Frontal cortex (tissue), 4 donors: Measurements from ENCODE around the gene TMEM167B. TPM values are rescaled to one million over a fixed set of nuclear protein-coding genes. Genes with fewer than 3 reads are reported as not detected.
"Not testable (repeated sequence)": the region's sequence is repeated elsewhere in the genome, so short reads cannot be mapped to it uniquely, and the experiment has no call there.

ENCODE experiments used
- DNase-seq, 2 donors: peaks; one replicate each; pipeline ENCODE4 v3.0.0; 2012; ENCODE audit warnings: low spot score in 2 of 2
- FAIRE-seq: peaks from 2 replicates; lab custom pipeline; 2012; peaks lifted over from hg19 to GRCh38; lab: Jason Lieb, UNC
- total RNA-seq: library from RNA; depleted of rRNA; stranded (reverse); fragments of >200 nt; gene quantifications from one replicate; pipeline ENCODE4 v1.2.3, GENCODE V29; 2014
- donor health status: control.
- donor health status: control.
- donor health status: control.

Gene TMEM167B
- total RNA-seq, 1 donor from 2014 or later, result 44.4 TPM

- FAIRE-seq (no peak), DNase-seq (peak in 1 of 2 donors; percentile 49)
Measured at GRCh38 chr1:109112056-109112651, 21.6 kb downstream of the TMEM167B start.

GRCh38 chr1:109112652-109113285, 22.2 kb downstream of the TMEM167B start:
- peak; percentile 83 to 84 for DNase-seq
- FAIRE-seq, result no peak

GRCh38 chr1:109113590-109114341, 23.2 kb downstream of the TMEM167B start, which contains the start of gene ELAPOR1:
Gene ELAPOR1 (plus strand): TSS chr1:109114115. CDS start chr1:109114184, 69 bp downstream.
- no peak for FAIRE-seq
- DNase-seq, result peak; percentile 42 to 54

GRCh38 chr1:109114342-109114674, 23.7 kb downstream of the TMEM167B start:
- FAIRE-seq (no peak), DNase-seq (no peak)

- FAIRE-seq, result no peak
- DNase-seq, result no peak
Measured at GRCh38 chr1:109115685-109116084, 25.1 kb downstream of the TMEM167B start.

GRCh38 chr1:109116286-109116685, 25.7 kb downstream of the TMEM167B start:
- FAIRE-seq, result no peak
- no peak for DNase-seq

- FAIRE-seq, result no peak
- no peak for DNase-seq
Measured at GRCh38 chr1:109118089-109118488, 27.5 kb downstream of the TMEM167B start.

GRCh38 chr1:109120356-109120755, 29.8 kb downstream of the TMEM167B start:
- no peak for FAIRE-seq
- DNase-seq, result no peak

GRCh38 chr1:109131059-109131458, 40.5 kb downstream of the TMEM167B start:
- DNase-seq (no peak), FAIRE-seq (no peak)

- DNase-seq (no peak), FAIRE-seq (no peak)
Measured at GRCh38 chr1:109131800-109132199, 41.2 kb downstream of the TMEM167B start.

GRCh38 chr1:109133002-109133706, 42.6 kb downstream of the TMEM167B start:
- DNase-seq (no peak), FAIRE-seq (no peak)

GRCh38 chr1:109133815-109134214, 43.3 kb downstream of the TMEM167B start:
- DNase-seq (no peak), FAIRE-seq (no peak)

- FAIRE-seq (no peak), DNase-seq (no peak)
Measured at GRCh38 chr1:109134423-109134822, 43.9 kb downstream of the TMEM167B start.

- FAIRE-seq (no peak), DNase-seq (no peak)
Measured at GRCh38 chr1:109135940-109136339, 45.4 kb downstream of the TMEM167B start.

GRCh38 chr1:109136766-109137165, 46.2 kb downstream of the TMEM167B start:
- no peak for DNase-seq
- no peak for FAIRE-seq

GRCh38 chr1:109137958-109138357, 47.4 kb downstream of the TMEM167B start:
- DNase-seq (no peak), FAIRE-seq (no peak)

- FAIRE-seq (no peak), DNase-seq (no peak)
Measured at GRCh38 chr1:109138358-109138757, 47.8 kb downstream of the TMEM167B start.

GRCh38 chr1:109140392-109140791, 49.8 kb downstream of the TMEM167B start:
- FAIRE-seq (no peak), DNase-seq (no peak)

- DNase-seq, result no peak
- no peak for FAIRE-seq
Measured at GRCh38 chr1:109142260-109142659, 51.7 kb downstream of the TMEM167B start.

- not testable (repeated sequence) for DNase-seq, FAIRE-seq
Measured at GRCh38 chr1:109142725-109143124, 52.2 kb downstream of the TMEM167B start.
